ENCODE results near the gene U2SURP. TPM values are rescaled to one million over a fixed set of nuclear protein-coding genes. Genes with fewer than 3 reads are reported as not detected.
"Not testable (repeated sequence)": the region's sequence is repeated elsewhere in the genome, so short reads cannot be mapped to it uniquely, and the experiment has no call there.

Gene U2SURP
- total RNA-seq, 1 donor from 2014 or later: 52.2 TPM

DNA sequence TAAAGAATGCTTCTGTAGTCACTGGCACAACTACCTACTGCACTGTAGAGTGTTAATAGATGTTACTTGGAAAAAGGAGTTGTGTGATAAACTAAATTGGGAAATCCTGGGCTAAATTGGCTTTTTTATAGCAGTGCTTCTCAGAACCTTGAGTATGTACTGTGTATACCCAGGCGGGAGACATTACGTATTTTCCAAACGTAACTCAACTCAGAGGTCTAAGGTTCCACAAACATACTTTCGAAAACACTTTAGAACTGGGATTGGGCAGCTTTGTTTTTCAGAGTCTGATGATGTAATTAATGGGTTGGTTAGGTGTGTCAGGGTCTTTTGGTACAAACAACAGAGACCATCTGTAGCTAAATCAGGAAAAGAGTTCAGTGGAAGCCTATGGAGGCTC is 64.7 kb downstream of the U2SURP start:
- no peak for DNase-seq (ENCODE audit: extremely low read depth, low read depth, low spot score)

DNA sequence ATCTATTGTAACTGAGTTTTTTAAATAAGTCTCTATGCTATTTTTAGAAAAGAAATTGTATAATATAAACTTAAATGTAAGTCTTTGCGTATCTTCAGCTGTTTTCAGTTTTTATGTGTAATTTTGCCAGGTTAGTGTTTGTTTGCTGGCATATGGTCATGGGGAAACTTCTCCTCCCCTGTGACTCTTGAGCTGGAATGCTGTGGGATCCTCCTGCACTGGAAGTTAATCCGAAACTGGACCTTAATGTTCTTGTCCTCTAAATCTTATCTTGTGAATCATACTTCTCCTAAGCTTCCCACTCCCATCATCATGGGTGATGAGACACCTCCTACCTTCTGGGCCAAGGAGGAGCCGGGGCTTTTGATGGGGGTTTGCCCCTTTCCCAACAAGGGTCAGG is 65.8 kb downstream of the U2SURP start:
- DNase-seq (ENCODE audit: extremely low read depth, low read depth, low spot score): no peak

- DNase-seq (ENCODE audit: extremely low read depth, low read depth, low spot score): no peak
These were observed 66.7 kb downstream of the U2SURP start for GRCh38 chr3:143068059-143068458.

DNA sequence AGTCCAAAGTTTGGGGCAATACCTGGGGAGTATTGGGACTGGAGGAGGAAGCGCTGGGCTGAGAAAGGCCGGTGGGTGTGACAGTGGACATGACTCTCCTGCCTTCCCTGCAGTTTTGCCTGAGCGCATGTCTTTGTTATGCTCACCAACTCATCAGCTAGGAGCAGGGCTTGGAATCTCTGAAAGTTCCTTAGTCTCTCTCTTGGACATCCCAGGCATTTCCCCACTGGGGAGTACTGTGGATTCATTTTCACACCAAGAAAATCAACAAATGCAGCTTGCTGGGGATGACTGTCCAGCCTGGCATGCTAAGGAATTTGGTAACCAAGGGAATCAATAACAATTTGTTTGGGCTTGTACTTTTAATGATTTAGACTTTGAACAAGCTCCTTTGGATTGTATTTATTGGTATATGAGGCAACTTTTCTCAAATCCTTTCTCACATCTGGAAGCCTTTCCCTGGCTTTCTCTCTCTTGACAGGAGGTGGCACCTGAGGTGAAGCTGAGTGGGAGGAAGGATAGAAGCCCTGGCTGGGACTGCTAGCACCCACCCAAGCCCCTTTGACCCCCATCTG is 69.7 kb downstream of the U2SURP start:
- no peak for DNase-seq (ENCODE audit: extremely low read depth, low read depth, low spot score)

DNA sequence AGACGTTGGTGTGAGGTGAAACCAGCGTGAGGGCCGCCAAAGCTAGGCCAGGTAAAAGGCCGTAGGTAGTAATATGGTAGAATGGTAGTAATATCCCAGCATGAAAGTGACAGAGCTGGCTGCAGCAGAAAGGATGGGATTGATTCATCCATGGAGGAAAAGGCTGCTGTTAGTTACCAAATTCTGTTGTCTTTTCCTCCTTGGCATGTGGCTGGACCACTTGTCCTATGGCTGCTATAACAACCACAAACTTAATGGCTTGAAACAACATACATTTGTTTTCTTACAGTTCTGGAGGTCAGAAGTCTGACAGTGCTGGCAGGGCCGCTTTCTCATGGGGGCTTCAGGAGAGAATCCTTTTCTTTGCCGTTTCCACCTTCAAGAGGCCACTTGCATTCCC is 70.4 kb downstream of the U2SURP start:
- no peak for DNase-seq (ENCODE audit: extremely low read depth, low read depth, low spot score)

DNA sequence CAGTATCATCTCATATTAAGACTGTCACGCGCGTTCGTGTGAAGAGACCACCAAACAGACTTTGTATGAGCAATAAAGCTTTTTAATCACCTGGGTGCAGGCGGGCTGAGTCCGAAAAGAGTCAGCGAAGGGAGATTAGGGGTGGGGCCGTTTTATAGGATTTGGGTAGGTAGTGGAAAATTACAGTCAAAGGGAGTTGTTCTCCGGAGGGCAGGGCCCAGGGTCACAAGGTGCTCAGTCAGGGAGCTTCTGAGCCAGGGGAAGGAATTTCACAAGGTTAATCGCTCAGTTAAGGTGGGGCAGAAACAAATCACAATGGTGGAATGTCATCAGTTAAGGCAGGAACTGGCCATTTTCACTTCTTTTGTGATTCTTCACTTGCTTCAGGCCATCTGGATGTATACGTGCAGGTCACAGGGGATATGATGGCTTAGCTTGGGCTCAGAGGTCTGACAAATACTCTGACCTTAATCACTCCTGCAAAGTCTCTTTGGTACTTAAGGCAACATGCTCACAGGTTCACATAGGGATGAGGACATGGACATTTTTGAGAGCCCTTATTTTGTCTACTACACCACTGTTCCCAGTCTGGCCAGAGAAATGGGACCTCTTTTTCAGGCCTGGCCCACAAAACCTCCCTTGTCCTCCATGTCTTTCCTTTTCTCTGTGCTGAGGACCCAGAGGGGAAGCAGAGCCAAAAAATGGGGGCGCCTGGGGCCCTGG is 71.1 kb downstream of the U2SURP start:
- DNase-seq (ENCODE audit: extremely low read depth, low read depth, low spot score): not testable (repeated sequence)

GRCh38 chr3:143073541-143073940 is 72.2 kb downstream of the U2SURP start:
- not testable (repeated sequence) for DNase-seq (ENCODE audit: extremely low read depth, low read depth, low spot score)

DNA sequence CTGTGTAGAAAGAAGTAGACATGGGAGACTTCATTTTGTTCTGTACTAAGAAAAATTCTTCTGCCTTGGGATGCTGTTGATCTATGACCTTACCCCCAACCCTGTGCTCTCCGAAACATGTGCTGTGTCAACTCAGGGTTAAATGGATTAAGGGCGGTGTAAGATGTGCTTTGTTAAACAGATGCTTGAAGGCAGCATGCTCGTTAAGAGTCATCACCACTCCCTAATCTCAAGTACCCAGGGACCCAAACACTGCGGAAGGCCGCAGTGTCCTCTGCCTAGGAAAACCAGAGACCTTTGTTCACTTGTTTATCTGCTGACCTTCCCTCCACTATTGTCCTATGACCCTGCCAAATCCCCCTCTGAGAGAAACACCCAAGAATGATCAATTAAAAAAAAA is 72.6 kb downstream of the U2SURP start:
- not testable (repeated sequence) for DNase-seq (ENCODE audit: extremely low read depth, low read depth, low spot score)

DNA sequence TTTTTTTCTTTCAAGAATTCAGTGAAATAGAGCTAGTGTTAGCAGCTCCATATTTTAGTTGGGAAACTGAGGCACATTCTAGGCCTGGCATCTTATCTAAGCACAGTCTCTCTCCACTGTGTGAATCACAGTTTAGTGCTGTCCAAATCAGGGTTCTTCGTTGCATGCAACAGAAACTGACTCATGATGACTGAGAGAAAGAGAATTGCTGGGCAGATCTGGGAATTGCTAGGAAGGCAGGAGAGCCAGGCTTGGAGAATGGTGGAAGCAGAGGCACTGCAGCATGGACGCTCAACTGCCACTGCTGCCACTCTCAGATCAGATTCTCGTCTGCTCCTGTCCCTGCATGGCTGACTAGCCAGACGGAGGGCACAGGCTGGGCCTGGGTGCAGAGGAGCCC is 77.5 kb downstream of the U2SURP start:
- no peak for DNase-seq (ENCODE audit: extremely low read depth, low read depth, low spot score)

GRCh38 chr3:143080196-143080595 is 78.8 kb downstream of the U2SURP start:
- no peak for DNase-seq (ENCODE audit: extremely low read depth, low read depth, low spot score)

GRCh38 chr3:143081365-143081764 is 80.0 kb downstream of the U2SURP start:
- DNase-seq (ENCODE audit: extremely low read depth, low read depth, low spot score): no peak

- DNase-seq (ENCODE audit: extremely low read depth, low read depth, low spot score): no peak
These were observed 80.7 kb downstream of the U2SURP start for GRCh38 chr3:143081844-143082778.

GRCh38 chr3:143083781-143084180 is 82.4 kb downstream of the U2SURP start:
- no peak for DNase-seq (ENCODE audit: extremely low read depth, low read depth, low spot score)

DNA sequence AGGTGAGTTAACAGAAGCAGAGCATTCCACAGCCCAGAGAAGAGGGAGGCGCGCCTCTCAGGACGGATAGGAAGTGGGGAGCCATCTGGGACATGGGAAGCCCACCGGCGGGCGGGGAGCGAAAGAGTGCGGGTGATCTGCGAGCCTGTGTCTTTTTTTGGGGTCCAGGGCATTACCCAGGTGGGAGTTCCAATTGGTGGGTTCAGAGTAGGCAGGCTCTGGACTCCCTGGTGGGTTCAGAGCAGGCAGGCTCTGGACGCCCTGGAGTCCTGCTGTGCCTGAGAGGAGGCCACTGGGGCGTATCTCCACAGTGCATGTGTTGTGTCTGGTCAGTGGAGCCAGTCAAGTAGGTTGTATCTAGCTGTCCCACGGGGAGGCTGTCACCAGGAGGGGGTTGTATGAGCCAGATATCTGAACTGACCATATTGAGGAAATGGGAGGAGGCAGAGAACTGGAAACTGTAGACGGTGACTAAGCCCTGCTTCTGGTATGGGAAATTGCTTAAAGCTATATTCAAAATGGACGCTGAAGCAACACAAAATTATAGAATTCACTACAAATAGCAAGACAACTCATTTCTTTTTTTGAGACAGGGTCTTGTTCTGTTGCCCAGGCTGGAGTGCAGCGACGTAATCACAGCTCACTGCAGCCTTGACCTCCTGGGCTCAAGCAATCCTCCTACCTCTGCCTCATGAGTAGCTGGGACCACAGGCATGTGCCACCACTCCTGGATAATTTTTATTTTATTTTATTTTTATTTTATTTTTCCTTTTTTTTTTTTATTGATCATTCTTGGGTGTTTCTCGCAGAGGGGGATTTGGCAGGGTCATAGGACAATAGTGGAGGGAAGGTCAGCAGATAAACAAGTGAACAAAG is 83.7 kb downstream of the U2SURP start:
- DNase-seq (ENCODE audit: extremely low read depth, low read depth, low spot score): peak; percentile 74

- DNase-seq (ENCODE audit: extremely low read depth, low read depth, low spot score): no peak
These were observed 87.5 kb downstream of the U2SURP start for GRCh38 chr3:143088835-143089234.

DNA sequence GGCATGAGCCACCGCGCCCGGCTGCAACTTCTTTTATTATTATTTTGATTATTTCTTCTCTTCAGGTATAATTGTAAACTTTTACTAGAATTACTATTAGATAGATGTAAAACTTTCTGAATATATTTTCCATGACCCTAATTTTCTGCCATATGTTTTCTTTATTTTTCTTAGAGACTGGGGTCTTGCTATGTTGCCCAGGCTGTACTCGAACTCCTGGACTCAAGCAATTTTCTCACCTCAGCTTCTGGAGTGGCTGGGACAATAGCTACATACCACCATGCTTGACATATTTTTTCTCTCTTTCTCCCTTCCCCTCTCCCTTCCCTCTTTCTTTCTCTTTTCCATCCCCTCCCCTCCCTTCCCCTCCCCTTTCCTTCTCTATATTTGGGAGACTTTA is 88.6 kb downstream of the U2SURP start:
- DNase-seq (ENCODE audit: extremely low read depth, low read depth, low spot score): no peak

DNA sequence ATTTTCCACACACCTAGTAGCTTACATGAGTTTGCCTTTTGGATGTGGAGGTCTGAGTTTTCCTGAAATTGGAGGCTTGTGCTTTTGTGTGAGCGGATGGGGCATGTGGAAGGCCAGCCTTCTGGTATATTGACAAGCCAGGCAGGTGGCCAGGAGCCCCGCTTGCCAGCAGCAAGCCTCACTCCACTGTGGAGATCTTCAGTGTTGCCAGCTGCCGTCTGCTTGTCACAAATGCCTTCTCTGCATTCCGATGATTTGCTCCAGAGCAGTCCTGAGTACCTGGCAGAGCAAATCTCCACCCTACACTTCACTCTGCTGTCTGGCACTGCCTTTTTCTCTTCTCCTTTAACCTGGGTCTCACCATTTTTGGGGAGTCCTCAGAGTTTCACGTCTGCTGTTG is 89.1 kb downstream of the U2SURP start:
- no peak for DNase-seq (ENCODE audit: extremely low read depth, low read depth, low spot score)

DNA sequence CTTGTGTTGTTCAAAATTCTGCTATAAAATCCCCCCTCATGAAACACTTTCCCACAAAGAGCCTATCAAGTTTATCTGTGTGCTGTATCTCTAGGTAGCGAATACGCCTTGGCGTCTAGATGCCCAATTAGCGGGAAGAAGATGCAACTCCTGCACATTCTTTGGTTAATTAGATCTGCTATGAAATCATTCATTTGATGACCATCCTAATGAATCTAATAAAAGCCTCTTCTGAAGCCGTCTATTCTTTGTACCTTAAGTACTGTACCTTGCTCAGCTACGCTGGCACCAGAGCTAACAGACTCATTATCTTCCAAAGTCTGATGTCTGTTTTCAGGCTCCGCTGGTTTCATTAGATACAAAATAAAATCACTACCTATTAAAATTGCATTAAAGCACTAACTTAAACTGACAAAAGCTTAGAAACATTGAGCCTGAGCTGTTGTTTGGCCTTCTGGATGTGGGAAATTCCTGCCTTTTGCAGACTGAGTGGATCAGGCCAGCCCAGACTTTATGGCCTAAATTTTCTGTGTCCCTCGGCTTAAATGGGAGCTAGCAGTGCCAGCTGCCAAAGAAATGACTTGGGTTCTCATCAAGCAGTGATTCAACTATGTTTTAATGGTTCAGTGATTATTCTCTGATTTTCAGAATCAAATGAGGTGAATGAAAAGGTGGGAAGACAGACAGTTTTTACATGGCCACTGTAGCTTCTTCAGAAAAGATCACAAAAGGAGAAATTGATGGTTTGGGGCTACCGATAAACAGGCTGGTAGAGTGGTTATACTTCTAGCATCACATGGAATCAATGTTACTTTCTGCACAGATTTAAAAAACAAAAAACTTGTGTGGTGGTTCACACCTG is 89.8 kb downstream of the U2SURP start:
- DNase-seq (ENCODE audit: extremely low read depth, low read depth, low spot score): no peak

DNA sequence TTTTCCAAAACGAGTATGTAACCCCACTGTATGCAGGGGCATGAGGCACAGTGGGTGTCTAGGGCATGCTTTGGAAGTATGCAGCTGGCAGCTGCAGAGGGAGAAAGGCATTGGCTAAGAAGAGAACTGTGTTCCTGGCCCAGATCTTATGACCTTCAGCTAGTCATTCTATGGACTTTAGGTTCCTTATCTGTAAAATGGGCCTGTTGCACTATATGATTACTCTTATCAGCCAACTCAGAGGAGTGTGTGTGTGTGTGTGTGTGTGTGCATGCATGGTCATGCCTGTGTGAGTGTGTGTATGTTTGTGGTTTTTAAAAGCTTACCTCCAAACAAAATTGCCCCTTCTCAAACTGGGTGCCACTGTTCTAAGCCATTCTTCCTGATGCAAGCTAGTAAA is 90.8 kb downstream of the U2SURP start:
- DNase-seq (ENCODE audit: extremely low read depth, low read depth, low spot score): no peak

- DNase-seq (ENCODE audit: extremely low read depth, low read depth, low spot score): no peak
These were observed 94.4 kb downstream of the U2SURP start for GRCh38 chr3:143095813-143096212.

Measured in glomerular endothelial cell (primary cell).